GM19023 (cell line): ENCODE measurements around the gene LTBP2.

Experiments used
- ATAC-seq: cut with Tn5 transposase; IDR thresholded peaks from one replicate; pipeline ENCODE4 v1.9.1; 2021; ENCODE audit warnings: mild to moderate bottlenecking, moderate library complexity; ENCODE audit not compliant: unreplicated experiment

LTBP2 gene

DNA sequence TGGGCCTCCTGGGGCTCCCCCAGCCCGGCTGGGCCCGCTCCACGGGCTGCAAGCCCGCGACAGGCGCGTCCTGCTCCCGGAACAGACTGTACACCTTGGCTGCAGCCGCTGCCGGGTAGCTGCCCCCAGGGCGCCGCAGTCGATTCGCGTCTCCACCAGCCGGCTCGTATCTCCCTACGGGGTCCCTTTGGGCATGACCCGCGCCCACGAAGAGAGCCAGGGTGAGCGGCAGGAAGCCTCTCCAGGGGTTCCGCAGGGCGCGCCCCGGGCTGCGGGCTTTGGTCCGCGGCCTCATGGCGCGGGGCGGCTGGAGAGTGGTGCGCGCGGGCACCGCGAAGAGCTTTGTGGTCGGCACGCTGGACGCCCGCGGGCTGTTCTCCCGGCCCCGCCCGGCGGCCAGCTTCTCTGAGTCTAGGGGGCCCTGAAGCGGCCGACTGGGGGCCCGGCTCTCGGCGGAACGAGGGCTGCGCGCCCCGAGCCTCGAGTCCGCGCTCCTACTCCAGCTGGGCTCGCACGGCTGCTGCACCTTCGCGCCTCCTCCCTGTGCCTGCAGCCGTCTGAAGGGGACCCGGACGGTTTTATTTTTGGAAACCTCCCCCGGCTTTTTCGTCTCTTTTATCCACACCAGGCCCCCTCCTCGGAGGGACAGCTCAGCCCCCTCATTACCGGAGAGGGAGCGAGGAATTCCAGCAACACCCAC lies at the start of gene LTBP2:
Gene LTBP2, minus strand, starts transcription at position 588 of the 700 bp plus-strand sequence. Its CDS starts 293 bp downstream, at position 295.
- no peak for ATAC-seq

GRCh38 chr14:74660863-74661262 lies 48.8 kb upstream of the LTBP2 start:
- ATAC-seq: no peak

- no peak for ATAC-seq
Observed at GRCh38 chr14:74660167-74660566, 48.1 kb upstream of the LTBP2 start.

- no peak for ATAC-seq
Observed at GRCh38 chr14:74658535-74659131, 46.6 kb upstream of the LTBP2 start.

DNA sequence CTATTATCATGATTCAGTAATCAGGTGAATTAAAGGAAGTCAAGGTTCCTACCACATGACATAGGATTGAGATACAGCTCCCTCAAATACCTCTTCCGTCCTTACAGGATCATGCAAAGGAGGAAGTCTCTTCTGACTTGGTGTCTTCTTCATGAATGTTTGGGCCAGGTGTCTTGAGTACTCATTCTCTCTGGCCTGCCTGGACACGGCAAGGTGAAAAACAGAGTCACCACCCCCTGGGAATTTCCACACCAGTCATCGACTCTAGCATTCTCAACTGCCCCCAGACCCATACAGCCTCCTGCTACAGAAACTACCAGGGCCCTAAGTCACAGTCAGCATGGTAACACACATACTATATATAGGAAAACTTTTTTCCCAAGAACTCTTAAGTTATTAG lies 44.9 kb upstream of the LTBP2 start:
- ATAC-seq: no peak

DNA sequence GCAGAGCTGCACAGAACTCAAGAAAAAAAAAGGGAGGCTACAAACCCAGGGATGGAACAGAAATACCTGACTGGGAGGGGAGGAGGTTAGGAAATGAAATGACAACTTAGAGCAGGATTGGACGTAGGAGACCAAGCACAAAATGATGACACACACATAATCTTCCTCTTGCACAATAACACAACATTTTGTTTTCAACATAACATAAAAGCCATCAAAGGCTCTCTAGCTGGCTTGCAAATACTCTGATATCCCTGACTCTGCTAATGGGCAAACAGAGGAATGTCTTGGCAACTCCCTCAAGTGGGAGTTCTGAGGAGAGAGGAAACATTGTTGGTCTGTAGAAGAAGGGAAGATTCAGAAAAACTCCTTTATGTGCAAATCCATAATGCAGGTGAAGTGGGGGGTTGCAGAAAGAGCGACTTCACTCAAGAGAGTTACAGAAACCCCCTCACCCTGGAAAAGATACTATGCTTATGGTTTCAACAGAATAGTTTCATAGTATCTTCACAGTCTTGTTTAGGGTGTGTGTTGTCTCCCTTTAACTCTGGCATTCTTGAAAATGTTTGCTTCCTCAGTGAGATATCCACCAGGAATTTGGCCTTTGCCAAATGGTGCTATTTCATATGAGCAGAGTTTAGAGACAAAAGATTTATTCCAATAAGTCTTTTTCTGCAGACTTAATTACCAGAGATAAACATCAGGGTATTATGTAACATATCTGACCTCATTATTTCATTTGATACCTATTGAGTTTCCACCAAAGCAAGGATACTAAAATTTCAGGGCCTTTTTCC lies 43.8 kb upstream of the LTBP2 start:
- no peak for ATAC-seq

GRCh38 chr14:74654931-74655330 lies 42.9 kb upstream of the LTBP2 start:
- no peak for ATAC-seq

DNA sequence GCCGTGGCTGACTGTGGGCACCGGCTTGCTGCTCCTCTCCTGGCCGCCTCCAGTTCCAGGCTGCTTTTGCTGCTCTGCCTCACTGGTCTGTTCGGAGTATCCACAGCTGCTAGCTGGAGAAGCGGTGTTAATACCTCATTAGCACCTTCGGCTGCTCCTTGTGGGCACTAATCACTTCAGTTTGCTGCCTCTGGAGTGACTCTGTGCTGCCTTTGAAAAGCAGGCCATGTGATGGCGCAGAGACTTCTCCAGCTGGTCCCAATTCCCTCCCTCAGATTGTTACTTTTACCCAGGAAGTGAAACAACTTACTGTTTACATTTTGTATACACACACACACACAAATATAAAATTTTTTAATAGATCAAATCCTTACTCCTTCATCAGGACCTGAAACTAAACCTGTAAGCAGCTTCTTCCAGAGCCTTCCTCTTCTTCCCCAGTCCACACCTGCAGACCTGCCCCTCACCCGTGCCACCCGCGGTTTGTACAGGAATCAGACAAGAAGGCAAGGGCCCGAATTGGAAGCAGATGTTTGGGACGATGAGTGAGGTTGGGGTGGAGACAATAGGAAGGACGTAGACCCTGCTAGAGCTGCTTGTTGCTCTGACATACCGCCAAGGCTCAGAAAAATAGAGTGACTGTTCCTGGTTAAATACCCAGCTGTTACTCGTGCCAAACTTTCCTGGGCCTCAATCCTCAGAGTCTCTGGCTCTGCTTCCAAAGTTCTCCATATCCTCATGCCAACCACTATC lies 41.5 kb upstream of the LTBP2 start:
- ATAC-seq: no peak

DNA sequence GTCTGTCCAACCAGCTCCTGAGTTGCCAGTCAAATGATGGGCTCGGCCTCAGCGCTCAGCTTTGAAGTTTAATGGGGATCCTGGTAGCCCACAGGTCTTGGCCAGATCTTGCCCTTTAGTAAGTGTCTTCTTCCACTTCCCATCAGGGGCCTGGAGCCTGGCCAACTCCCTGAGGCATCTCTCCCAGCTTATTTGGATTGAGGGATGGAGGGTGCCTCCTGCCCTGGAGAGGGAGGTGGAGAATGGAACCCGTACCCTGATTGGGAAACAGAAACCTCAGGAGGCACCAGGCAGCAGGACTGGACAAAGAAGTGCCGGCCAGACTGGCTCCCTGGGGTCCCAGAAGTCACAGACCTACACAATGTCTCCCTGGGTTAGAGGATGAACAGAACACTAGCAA lies 40.5 kb upstream of the LTBP2 start:
- no peak for ATAC-seq

- ATAC-seq: no peak
Observed at GRCh38 chr14:74650927-74651686, 39.1 kb upstream of the LTBP2 start.

- ATAC-seq: no peak
Observed at GRCh38 chr14:74649673-74650072, 37.6 kb upstream of the LTBP2 start.

- no peak for ATAC-seq
Observed at GRCh38 chr14:74649167-74649566, 37.1 kb upstream of the LTBP2 start.

- ATAC-seq: no peak
Observed at GRCh38 chr14:74648601-74649000, 36.6 kb upstream of the LTBP2 start.

DNA sequence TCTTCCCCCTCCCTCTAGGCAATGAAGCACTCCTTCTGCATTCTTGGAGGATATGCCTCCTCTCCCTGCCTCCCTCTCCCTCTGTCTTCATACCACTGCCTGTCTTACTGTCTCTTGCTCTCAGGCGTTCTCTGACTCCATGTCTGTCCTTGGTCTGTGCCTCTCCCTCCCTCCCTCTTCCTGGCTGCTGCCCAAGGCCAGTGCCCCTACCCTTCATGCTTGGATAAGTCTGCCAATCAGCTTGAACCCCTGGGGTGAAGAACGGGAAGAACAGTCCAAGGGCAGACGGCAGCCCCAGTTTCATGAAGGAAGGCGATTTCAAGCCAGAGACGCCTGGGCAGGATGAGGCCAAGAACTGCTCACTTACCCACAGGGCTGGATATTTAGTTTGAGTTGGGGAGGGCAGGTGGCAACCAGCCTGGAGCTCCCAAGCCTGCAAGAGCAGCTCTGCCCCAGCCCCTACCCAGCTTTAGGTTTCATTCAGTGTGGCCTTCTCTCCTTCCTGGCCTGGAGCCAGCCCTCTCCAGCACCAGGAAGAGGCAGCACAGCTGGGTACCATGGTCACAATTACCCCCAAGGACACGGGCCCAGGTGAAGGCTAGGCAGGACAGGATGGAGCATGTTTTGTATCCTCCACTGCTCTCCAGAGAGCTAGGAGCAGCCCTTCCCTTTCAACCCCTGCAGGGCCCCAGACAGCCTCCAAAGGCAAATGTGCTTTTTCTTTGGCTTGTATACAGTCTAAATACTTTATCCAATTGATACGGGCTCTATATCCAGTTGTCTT lies 35.8 kb upstream of the LTBP2 start:
- no peak for ATAC-seq

GRCh38 chr14:74647061-74647677 lies 35.1 kb upstream of the LTBP2 start:
- no peak for ATAC-seq

DNA sequence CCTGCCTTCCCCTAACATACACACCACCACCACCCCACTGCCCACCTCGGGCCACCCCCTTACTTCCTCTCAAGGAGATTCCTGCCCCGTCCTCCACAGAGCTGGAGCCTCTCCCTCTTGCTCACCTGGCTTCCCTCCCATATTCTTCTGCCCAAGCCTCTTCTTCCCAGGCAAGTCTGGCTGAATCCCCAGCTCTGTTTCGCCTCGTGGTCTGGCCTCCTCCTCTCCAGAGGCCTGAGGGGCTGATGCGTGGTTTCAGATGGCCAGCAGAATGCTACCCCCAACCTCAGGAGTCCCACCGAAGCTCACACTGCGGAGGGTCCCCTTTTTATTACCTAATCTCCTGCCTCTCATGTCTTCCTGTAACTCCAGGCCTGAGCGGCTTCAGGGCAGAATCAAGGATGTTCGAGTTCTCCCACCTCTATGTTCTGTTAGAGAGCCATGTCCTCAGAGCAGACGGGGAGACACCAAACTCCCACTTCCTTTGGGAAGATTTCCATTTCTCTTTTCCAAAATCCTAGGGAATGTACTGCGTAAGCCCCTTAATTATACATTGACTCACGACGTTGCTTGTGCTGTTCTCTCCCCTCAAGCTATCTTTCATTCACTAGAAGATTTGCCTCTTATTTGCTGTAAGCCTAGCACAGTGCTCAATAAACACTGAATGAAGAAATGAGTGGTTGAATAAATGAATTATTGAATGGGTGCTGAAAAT lies 33.9 kb upstream of the LTBP2 start:
- no peak for ATAC-seq

GRCh38 chr14:74645244-74645643 lies 33.2 kb upstream of the LTBP2 start:
- ATAC-seq: no peak

DNA sequence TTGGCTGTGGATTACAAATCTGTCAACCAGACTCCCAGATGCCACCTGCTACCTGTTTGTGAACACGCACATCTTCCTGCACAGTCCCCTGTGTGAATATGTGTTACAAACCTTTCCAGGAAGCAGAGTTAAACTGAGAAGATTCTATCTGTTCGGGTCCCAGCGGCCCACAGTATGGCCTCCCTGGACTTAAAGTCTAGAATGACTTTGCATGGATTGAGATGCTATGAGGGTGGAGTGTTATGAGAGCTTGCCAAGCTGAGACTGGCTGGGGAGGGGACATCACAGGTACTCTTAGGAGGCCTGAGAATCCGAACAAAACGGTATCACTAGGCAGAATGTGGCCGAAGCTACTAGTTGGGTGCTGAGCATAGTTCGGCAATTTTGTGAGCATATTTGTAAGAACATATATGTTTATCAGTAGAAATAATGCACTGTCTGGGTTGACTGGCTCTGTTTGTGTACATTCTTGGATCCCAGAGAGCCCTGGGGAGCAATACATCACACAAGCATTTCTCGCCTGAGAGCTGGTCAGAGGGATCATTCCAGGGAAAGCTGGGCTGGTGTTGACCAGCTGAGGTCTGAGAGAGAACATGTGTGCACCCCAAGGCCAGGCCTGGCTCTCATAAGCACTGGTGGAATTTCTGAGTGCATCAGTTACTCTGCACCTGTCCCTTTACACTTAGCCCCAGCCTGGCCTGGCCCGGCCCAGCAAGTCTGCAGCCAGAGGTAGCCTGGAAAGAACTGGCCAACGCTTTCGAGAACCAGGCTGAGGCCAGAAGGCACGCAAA lies 29.8 kb upstream of the LTBP2 start:
- ATAC-seq: no peak
